HG03039 (cell line): ENCODE data around the gene VSIG10L.
A peak's percentile ranks its signal among the peaks of the same experiment; 100 is the strongest.

Experiments used
- ATAC-seq: cut with Tn5 transposase; IDR thresholded peaks from one replicate; pipeline ENCODE4 v1.9.1; 2021; ENCODE audit warnings: mild to moderate bottlenecking, moderate library complexity; ENCODE audit not compliant: unreplicated experiment

Gene VSIG10L

GRCh38 chr19:51339313-51339686, 2.6 kb downstream of the VSIG10L start:
- ATAC-seq, result no peak

DNA sequence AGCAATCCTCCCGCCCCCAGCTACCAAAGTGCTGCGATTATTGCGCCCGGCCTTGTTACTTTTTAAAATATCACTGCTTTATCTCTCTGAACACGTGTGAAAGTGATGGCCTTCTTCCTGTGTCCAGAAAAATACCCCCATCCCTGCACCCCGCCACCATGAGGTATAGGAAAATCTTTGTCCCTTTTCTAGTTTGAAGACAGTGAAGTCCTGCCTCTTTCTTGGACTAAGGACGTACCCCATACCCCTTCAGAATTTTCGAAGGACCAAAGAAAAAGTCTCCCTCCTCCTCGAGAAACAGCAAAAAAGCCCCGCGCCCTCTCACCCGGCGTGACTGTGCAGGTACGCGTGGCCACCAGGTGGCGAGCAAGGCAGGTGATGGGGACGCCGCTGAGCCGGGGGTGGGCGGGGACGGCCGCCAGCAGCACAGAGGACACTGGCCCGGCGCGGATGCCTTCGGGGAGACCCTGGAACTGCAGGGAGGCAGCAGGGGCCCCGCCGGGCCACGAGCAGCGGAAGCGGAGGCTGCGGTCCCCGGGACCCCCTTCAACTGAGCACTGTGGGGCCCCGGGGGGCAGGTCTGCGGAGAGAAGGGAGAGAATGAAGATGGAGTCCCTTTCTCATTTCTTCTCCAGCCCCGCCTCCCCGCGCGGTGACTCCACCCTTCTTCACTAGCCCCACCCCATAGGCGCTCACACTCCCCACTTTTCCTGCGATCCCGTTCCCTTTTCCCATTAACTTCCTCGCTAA, 3.2 kb downstream of the VSIG10L start:
- ATAC-seq, result peak; percentile 40

DNA sequence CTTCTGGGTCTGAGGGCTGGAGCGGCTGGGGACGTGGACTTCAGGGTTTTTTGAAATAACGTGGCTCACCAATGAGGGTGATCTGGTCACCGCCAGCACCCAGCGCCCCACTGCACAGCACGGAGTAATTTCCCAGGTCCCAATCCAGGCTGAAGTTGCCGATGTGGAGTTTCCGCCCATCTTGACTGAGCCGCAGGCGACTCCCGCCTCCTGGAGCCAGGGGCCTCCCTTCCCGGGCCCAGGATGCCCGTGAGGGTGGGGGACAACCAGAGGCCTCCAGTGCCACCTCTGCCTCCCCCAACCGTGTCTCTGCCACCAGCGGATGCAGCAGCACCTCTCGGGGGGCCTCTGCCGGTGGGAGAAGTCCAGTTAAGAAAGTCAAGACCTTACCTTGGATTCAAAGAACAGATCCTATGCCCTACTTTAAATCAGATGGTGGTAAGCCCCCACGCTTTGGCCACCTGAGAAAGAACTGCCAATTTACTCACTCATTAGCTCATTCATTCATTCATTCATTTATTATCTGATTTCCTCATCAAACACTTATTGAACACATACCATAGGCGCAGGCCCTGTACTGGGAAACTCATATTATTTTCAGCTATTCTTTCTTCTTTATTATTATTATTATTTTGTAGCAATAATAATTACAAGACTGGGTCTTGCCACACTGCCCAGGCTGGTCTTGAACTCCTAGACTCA, 3.9 kb downstream of the VSIG10L start:
- ATAC-seq, result no peak

- ATAC-seq, result no peak
These were observed 4.6 kb downstream of the VSIG10L start for GRCh38 chr19:51337141-51337860.

DNA sequence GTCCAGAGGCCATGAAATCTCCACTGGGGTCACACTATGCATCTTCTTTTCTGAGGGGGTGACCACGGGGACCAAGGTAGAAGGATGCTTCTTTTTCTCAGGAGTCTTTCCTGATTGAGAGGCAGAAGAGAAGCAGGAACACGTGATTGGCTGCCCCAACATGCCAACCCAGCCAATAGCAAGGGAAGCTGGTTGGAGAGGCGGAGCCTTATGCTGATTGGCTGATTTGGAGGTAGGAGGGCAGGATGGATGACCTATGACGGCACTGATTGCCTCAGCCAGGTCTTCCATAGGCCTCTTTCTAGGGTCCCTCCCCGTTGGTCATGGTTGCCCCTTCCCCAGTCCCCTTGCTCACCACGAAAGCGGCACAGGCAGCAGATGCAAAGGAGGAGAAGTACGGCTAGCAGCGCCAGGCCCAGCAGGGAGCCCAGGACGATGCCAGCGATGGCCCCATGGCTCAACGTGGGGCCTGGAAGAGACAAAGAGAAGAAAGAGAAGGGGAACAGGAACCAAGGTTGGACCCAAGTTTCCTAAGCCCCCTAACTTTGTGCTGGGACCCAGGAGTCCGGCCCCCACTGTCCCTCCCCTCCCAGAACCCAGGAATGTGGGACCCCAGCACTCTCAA, 8.0 kb downstream of the VSIG10L start:
- ATAC-seq, result no peak

DNA sequence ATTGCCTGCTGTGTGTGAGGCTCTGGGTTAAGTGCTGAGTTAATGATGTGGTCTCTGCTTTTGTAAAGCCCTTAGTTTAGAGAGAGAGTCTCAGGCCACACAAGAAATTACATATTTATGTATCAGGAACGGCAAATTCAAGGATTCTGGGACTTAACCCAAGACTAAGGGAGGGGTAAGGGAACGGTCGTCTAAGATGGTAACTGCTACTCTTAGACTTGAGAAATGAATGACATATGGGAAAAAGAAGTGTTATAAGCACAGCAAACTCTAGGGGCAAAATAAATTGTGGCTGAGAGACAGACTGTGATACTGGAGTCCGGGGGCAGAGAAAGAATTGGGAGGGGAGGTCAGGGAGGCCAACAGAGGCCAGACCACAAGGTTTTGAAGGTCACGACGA, 10.2 kb downstream of the VSIG10L start:
- ATAC-seq, result no peak

GRCh38 chr19:51331193-51331592, 10.7 kb downstream of the VSIG10L start:
- no peak for ATAC-seq

- no peak for ATAC-seq
These were observed 11.6 kb downstream of the VSIG10L start for GRCh38 chr19:51330366-51330765.

- no peak for ATAC-seq
These were observed 12.5 kb downstream of the VSIG10L start for GRCh38 chr19:51329411-51329810.

GRCh38 chr19:51327066-51328001, 14.6 kb downstream of the VSIG10L start:
- no peak for ATAC-seq

- no peak for ATAC-seq
These were observed 15.5 kb downstream of the VSIG10L start for GRCh38 chr19:51326216-51327065.

GRCh38 chr19:51325161-51325976, 16.6 kb downstream of the VSIG10L start:
- ATAC-seq, result no peak

- no peak for ATAC-seq
These were observed 17.8 kb downstream of the VSIG10L start for GRCh38 chr19:51324167-51324481.

DNA sequence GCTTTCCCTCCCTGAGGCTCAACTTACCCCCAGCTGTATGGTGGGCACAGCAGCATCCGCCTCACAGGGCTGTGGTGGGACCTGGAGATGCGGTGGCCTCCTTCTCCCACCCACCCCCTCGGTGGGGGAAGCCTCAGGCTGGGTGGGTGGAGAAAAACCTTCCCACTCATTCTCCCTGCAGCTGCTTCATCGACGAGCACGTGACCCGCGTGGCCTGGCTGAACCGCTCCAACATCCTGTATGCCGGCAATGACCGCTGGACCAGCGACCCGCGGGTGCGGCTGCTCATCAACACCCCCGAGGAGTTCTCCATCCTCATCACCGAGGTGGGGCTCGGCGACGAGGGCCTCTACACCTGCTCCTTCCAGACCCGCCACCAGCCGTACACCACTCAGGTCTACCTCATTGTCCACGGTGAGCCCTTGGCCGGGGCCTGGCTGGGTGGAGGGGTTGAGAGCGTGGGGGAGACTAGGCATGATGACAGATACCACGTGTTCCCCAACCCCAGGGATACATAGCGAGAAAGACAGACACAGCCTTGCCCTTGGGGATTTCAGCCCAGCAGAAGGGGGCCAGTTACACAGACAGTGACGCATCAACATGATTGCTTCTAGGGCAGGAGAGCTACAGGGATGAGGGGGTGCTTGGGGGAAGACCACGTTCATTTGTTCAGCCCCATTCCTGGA, 18.3 kb downstream of the VSIG10L start:
- no peak for ATAC-seq

GRCh38 chr19:51321799-51322198, 20.1 kb downstream of the VSIG10L start:
- no peak for ATAC-seq

GRCh38 chr19:51320280-51320657, 21.7 kb downstream of the VSIG10L start:
- ATAC-seq, result no peak

GRCh38 chr19:51319649-51320279, 22.2 kb downstream of the VSIG10L start:
- ATAC-seq, result no peak
